Left ventricle myocardium inferior (tissue), 1 donor: ENCODE results near the gene TPO. TPM values are rescaled to one million over a fixed set of nuclear protein-coding genes. Genes with fewer than 3 reads are reported as not detected.

ENCODE experiments used
- DNase-seq: peaks from one replicate; pipeline ENCODE4 v3.0.0-alpha.2; 2020
- H3K27ac ChIP-seq: fragments of 200-600 bp; replicated peaks from 2 replicates; pipeline ENCODE4 v1.8.0; 2021
- H3K27me3 ChIP-seq: fragments of 200-600 bp; 2 replicates; pipeline ENCODE4 v1.8.0; 2021; ENCODE audit warnings: low read depth
- H3K36me3 ChIP-seq: fragments of 200-600 bp; 2 replicates; pipeline ENCODE4 v1.8.0; 2021
- H3K4me1 ChIP-seq: fragments of 200-600 bp; 2 replicates; pipeline ENCODE4 v1.8.0; 2021
- H3K4me3 ChIP-seq: fragments of 200-600 bp; 2 replicates; pipeline ENCODE4 v1.8.0; 2021; ENCODE audit warnings: mild to moderate bottlenecking, moderate library complexity
- H3K9me3 ChIP-seq: fragments of 200-600 bp; replicated peaks from 2 replicates; pipeline ENCODE4 v1.8.0; 2021
- intact Hi-C: fragments of 100-400 bp; cut with micrococcal nuclease; formaldehyde crosslinking; loops from one replicate; pipeline ENCODE4 v1.11.0; 2022
- total RNA-seq: library from RNA; stranded (reverse); fragmentation: NEBNext Ultra II Directional; extraction: Animal tissue kit (Norgen Biotek cat#: 25700); gene quantifications from one replicate; pipeline ENCODE4 v1.2.1, GENCODE V29; 2021
- TF ChIP-seq, protein P1 (sequence below): fragments of 200-600 bp; IDR thresholded peaks from 2 replicates; pipeline ENCODE4 v1.8.0; 2021; ENCODE audit warnings: antibody characterized with exemption, mild to moderate bottlenecking, borderline replicate concordance
- donor health status: DM: no; HTN: yes; CAD: no; lungs with severe emphysema.

Gene TPO
- total RNA-seq, 1 donor from 2014 or later, result 7.1 TPM

DNA sequence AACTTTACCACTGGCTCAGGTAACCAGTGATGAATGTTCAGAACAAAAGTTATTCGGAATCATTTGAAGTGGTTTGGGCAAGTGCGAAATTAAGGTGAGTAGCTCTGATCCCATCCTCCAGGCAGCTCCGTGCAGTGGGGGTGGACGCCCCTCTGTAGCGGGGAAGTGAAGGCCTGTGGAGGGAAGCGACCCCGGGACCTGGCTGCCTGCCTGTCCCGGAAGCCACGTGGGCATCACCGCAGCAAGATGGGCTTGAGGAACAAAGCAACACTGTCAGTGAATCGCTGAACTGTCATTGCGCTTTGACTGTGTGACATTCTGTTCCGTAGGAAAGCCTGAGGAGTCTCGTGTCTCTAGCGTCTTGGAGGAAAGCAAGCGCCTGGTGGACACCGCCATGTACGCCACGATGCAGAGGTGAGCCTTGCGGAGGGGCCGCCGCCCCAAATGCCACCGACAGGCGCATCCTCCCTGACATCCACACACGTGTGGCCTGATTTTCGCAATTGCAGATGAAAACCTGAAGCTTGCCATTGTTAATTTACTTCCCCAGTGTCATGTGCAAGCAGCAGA is 9.5 kb downstream of the TPO start:
- TF ChIP-seq, protein P1, sequence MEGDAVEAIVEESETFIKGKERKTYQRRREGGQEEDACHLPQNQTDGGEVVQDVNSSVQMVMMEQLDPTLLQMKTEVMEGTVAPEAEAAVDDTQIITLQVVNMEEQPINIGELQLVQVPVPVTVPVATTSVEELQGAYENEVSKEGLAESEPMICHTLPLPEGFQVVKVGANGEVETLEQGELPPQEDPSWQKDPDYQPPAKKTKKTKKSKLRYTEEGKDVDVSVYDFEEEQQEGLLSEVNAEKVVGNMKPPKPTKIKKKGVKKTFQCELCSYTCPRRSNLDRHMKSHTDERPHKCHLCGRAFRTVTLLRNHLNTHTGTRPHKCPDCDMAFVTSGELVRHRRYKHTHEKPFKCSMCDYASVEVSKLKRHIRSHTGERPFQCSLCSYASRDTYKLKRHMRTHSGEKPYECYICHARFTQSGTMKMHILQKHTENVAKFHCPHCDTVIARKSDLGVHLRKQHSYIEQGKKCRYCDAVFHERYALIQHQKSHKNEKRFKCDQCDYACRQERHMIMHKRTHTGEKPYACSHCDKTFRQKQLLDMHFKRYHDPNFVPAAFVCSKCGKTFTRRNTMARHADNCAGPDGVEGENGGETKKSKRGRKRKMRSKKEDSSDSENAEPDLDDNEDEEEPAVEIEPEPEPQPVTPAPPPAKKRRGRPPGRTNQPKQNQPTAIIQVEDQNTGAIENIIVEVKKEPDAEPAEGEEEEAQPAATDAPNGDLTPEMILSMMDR, result no peak
- Histone ChIP-seq H3K36me3 (peaks cover 10% of the 10 kb centered on the region), H3K9me3 (no peaks in the 10 kb centered on the region), H3K27ac (no peak overlapping the region), H3K4me3 (no peak overlapping the region), H3K4me1 (no peaks in the 10 kb centered on the region), H3K27me3 (peaks cover 38% of the 10 kb centered on the region)
- DNase-seq, result no peak
- intact Hi-C loops, result no loop called here

DNA sequence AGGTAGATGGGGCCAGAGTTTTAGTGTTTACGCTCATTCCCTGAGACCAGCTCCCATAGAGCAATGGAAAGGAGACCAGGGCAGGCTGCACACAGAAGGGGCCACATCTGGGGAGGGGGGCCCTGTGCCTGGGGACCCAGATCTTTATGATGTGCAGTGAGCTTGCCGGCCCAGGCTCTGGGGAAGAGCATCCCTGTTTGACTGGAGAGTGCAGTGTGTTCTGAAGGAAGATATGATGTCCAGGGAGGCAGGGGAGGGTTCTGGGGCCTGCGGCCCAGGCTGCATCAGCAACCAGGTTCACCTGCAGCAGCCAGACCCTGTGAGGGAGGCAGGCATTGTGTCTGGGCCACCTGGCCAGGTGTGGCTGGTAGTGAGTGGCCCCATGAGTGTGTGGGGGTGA is 13.8 kb downstream of the TPO start:
- intact Hi-C loops, result no loop called here
- TF ChIP-seq, protein P1, result no peak
- Histone ChIP-seq H3K27me3 (peaks cover 17% of the 10 kb centered on the region), H3K36me3 (peaks cover 16% of the 10 kb centered on the region), H3K27ac (no peak overlapping the region), H3K4me3 (no peak overlapping the region), H3K4me1 (no peaks in the 10 kb centered on the region), H3K9me3 (no peaks in the 10 kb centered on the region)
- DNase-seq, result no peak

DNA sequence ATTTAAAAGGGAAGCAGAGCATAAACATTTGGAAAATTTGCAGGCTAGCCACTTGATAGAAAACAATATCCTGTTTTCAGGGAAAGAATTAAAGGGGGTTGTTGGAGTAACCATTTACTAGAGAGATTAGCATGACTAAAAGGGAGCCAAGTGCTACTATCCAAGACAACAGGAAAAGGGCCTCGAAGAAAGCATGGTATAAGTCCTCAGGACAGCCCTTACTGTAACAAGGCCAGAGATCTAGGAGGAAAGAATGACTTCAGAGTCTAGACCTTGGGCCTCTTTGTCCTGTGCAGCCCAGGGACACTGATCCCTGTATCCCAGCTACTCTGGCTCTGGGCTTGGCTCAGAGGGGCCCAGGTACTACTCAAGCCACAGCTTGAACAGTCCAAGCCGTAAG is 16.6 kb downstream of the TPO start:
- Histone ChIP-seq H3K9me3 (no peaks in the 10 kb centered on the region), H3K36me3 (peaks cover 6% of the 10 kb centered on the region), H3K4me3 (no peak overlapping the region), H3K4me1 (no peaks in the 10 kb centered on the region), H3K27ac (no peak overlapping the region), H3K27me3 (peaks cover 6% of the 10 kb centered on the region)
- no peak for DNase-seq
- intact Hi-C loops, result no loop called here
- TF ChIP-seq, protein P1, result no peak

DNA sequence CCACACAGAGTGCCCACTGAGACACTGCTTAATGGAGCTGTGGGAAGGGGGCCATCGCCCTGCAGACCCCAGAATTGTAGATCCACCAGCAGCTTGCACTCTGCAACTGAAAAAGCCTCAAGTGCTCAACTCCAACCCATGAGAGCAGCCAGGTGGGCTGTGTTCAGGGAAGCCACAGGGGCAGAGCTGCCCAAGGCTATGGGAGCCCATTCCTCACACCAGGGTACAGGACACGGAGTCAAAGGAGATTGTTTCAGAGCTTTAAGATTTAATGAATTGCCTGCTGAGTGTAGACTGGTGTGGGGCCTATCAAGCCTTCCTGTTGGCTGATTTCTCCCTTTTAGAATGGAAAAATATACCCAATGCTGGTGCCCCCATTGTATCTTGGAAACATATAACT is 17.2 kb downstream of the TPO start:
- Histone ChIP-seq H3K4me3 (no peak overlapping the region), H3K27me3 (peaks cover 6% of the 10 kb centered on the region), H3K27ac (no peak overlapping the region), H3K36me3 (peaks cover 6% of the 10 kb centered on the region), H3K4me1 (no peaks in the 10 kb centered on the region), H3K9me3 (no peaks in the 10 kb centered on the region)
- intact Hi-C loops, result no loop called here
- DNase-seq, result no peak
- TF ChIP-seq, protein P1, result no peak

DNA sequence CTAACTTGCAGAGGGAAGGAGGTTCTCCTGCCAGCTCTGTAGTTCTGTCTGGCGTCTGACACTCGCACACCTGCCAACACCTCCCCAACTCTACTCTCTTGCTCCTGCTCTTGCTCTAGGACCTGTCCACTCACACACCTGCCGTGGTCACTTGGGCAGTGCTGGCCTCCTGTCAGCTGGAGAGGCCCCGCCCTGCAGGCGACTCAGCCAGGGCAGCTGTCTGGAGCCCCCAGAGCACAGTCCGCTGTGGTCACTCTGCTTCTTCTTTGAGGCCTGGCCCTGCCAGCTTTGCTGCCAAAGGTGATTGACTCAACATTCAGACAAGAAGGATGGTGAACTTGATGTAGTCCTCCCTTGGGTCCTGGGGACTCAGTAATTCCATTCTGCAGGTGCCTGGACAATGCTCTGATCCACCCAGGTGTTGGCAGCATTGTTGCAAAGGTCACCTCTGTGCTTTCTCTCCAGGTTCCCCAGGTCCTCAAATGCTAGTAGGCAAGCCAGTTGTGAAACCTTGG is 18.7 kb downstream of the TPO start:
- Histone ChIP-seq H3K27me3 (peaks cover 4% of the 10 kb centered on the region), H3K4me1 (no peaks in the 10 kb centered on the region), H3K9me3 (no peaks in the 10 kb centered on the region), H3K4me3 (no peak overlapping the region), H3K27ac (no peak overlapping the region), H3K36me3 (peaks cover 11% of the 10 kb centered on the region)
- TF ChIP-seq, protein P1, result no peak
- no peak for DNase-seq
- intact Hi-C loops, result no loop called here

DNA sequence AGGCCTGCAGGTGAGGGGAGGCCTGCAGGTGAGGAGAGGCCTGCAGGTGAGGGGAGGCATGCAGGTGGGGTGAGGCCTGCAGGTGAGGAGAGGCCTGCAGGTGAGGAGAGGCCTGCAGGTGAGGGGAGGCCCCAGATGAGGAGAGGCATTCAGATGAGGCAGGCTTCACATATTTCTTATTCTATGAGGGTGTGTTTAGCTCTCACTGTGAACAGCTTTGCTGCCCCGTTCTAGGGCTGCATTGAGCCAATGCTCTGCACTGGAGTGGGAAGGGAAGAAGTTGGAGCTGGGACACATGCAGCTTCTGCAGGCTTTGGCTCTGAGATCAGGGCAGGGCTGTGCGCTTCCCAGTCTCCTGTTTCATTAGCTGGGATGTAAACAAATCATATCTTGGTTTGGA is 19.5 kb downstream of the TPO start:
- H3K9me3 ChIP-seq, result no peaks in the 10 kb centered on the region
- no peak overlapping the region for H3K4me3 ChIP-seq
- no peaks in the 10 kb centered on the region for H3K4me1 ChIP-seq
- TF ChIP-seq, protein P1, result no peak
- peaks cover 11% of the 10 kb centered on the region for H3K36me3 ChIP-seq
- H3K27me3 ChIP-seq, result no peaks in the 10 kb centered on the region
- DNase-seq, result no peak
- intact Hi-C loops, result no loop called here
- no peak overlapping the region for H3K27ac ChIP-seq
